Heart right ventricle (tissue), 16 donors: Measurements from ENCODE around the gene MX1. TPM values are rescaled to one million over a fixed set of nuclear protein-coding genes. Genes with fewer than 3 reads are reported as not detected.

Experiments used
- ATAC-seq, 8 donors: fragments of 200-7000 bp; cut with Tn5 transposase; one replicate each; pipeline ENCODE4 v1.9.1; 2020; ENCODE audit warnings: mild to moderate bottlenecking in 8 of 8, moderate library complexity in 8 of 8, moderate number of reproducible peaks in 1 of 8
- DNase-seq, 2 donors: peaks; one replicate each; pipeline ENCODE4 v3.0.0-alpha.2; 2020
- H3K27ac ChIP-seq, 10 donors: fragments of 200-600 bp; sonication (generic) in 2 of 10; one replicate each; pipeline versions ENCODE4 v1.5.0 to v1.8.0; 2020 to 2022; ENCODE audit warnings: mild to moderate bottlenecking in 3 of 10
- H3K27me3 ChIP-seq, 7 donors: fragments of 200-600 bp; one replicate each; pipeline ENCODE4 v1.8.0; 2021 to 2022; ENCODE audit warnings: mild to moderate bottlenecking in 2 of 7
- H3K36me3 ChIP-seq, 9 donors: fragments of 200-600 bp; sonication (generic) in 1 of 9; one replicate each; pipeline versions ENCODE4 v1.5.0 to v1.8.0; 2020 to 2022; ENCODE audit warnings: mild to moderate bottlenecking in 2 of 9
- H3K4me1 ChIP-seq, 9 donors: fragments of 200-600 bp; sonication (generic) in 1 of 9; one replicate each; pipeline versions ENCODE4 v1.5.0 to v1.8.0; 2020 to 2022; ENCODE audit warnings: mild to moderate bottlenecking in 4 of 9
- H3K4me3 ChIP-seq, 10 donors: fragments of 200-600 bp; sonication (generic) in 2 of 10; one replicate each; pipeline versions ENCODE4 v1.5.0 to v1.8.0; 2020 to 2022; ENCODE audit warnings: mild to moderate bottlenecking in 7 of 10, moderate library complexity in 2 of 10
- H3K9me3 ChIP-seq, 11 donors: fragments of 200-600 bp in 10 of 11; sonication (generic) in 2 of 11; one replicate each; pipeline versions ENCODE4 v1.5.0 to v1.8.0; 2013 to 2022; ENCODE audit warnings: mild to moderate bottlenecking in 2 of 11, control low read depth in 1 of 11, moderate library complexity in 1 of 11
- CTCF ChIP-seq, 9 donors: fragments of 200-600 bp; sonication (generic) in 2 of 9; IDR thresholded peaks; one replicate each; pipeline versions ENCODE4 v1.5.0 to v1.8.0; 2021 to 2022; ENCODE audit warnings: antibody characterized with exemption in 9 of 9, mild to moderate bottlenecking in 5 of 9, moderate library complexity in 1 of 9
- WGBS, 2 donors: extraction: QIAGEN DNeasy Blood & Tissue Kit; methylation state at CpG; one replicate each; pipeline ENCODE4 v1.1.7; 2013; ENCODE audit warnings: inconsistent platforms in 1 of 2; 5-methylcytosine and 5-hydroxymethylcytosine counted together
- intact Hi-C, 10 donors: fragments of 100-400 bp; cut with DNase I; formaldehyde crosslinking; loops; one replicate each; pipeline versions ENCODE4 v1.11.1 to v1.14.2; 2022
- polyA plus RNA-seq, 2 donors: library from polyadenylated mRNA; stranded (reverse); fragments of 200-250 nt; gene quantifications; one replicate each; pipeline ENCODE4 v1.2.3, GENCODE V29; 2013
- total RNA-seq, 10 donors: library from RNA; stranded (reverse); fragmentation: NEBNext Ultra II Directional in 3 of 10; extraction: Animal tissue kit (Norgen Biotek cat#: 25700) in 3 of 10; gene quantifications; one replicate each; pipeline versions ENCODE4 v1.2.1 to v1.2.4, GENCODE V29; 2021 to 2023
- donor health status: Arrhythmogenic right ventricular cardiomyopathy.
- donor health status: ischemic (EF 13 %, LVEDD 7.1; RV severe dilation, severe dysfunction).
- donor health status: healthy with polysubstance abuse.
- donor health status: DM: no; HTN: yes; CAD: no.
- donor health status: DM: no; HTN: no; CAD: no.
- donor health status: ischemic (EF 25% LVEDD 6.9; RV normal size, moderate dysfunction).
- donor health status: ischemic (EF 25% LVEDD 5.7; RV mildly dilated, moderate dysfunction).
- donor health status: healthy.
- donor health status: DM: yes; HTN: yes; CAD: no.
- donor health status: Ischemic cardiomyopathy.
- donor health status: ischemic (EF 35%, LVEDD 5.7; RV mildly dilated, moderate dysfunction).
- donor health status: nonischemic (EF 11% LVEDD 7.7; RV severe dilation, severe dysfunction).
- donor health status: DM: yes; HTN: yes; CAD: no.
- donor health status: PGD.
- donor health status: ischemic (EF 29% LVEDD 5.4; RV normal size, mild dysfunction).
- donor health status: nonischemic (EF 23%, LVEDD 6.1; RV moderate dilation, normal function).

MX1 gene
- total and polyA plus RNA-seq, 12 donors: 5.4 to 50.0 (median 18.1) TPM

GRCh38 chr21:41487082-41487481 lies 61.0 kb downstream of the MX1 start:
- Histone ChIP-seq H3K27me3 (peaks cover 0 to 47% (median 13%) of the 10 kb centered on the region in 7 donors), H3K4me3 (no peak overlapping the region), H3K4me1 (peaks cover 0 to 4% (median 0%) of the 10 kb centered on the region in 9 donors), H3K9me3 (no peaks in the 10 kb centered on the region), H3K36me3 (no peaks in the 10 kb centered on the region), H3K27ac (no peak overlapping the region)
- no peak for TF ChIP-seq CTCF (IDR thresholded peaks at IDR 0.05)
- intact Hi-C loops: no loop called here
- 76 to 80% methylated on average over 6 of the region's 6 CpGs for WGBS, 2 donors
- ATAC-seq (no peak), DNase-seq (no peak)

- intact Hi-C loops: no loop called here
- Histone ChIP-seq H3K9me3 (no peaks in the 10 kb centered on the region), H3K4me3 (no peak overlapping the region), H3K36me3 (no peaks in the 10 kb centered on the region), H3K27me3 (peaks cover 0 to 39% (median 14%) of the 10 kb centered on the region in 7 donors), H3K4me1 (peaks cover 0 to 4% (median 0%) of the 10 kb centered on the region in 9 donors), H3K27ac (no peak overlapping the region)
- 87 to 91% methylated on average over 14 of the region's 14 CpGs for WGBS, 2 donors
- DNase-seq (no peak), ATAC-seq (no peak)
- no peak for TF ChIP-seq CTCF (IDR thresholded peaks at IDR 0.05)
These were observed 62.0 kb downstream of the MX1 start for GRCh38 chr21:41488080-41488479.

DNA sequence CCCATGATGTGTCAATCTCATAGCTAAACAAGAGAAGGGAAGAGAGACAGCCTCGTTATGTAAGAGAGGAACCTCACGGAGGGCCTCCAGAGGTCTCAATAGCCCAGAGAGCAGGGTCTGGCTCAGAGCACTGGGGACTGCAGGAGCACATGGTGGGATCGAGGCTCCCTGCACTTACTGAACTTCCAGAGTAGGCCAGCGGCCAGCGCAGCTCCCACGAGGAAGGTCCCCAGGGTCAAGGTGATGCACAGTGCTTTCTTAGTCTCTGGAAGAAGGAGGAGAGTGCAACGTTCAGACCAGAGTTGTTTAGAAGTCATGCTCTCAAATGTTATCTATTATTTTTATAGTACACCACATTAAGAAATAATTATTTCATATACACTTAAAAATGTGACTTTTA lies 63.3 kb downstream of the MX1 start:
- H3K27ac ChIP-seq: no peak overlapping the region
- H3K4me3 ChIP-seq: no peak overlapping the region
- H3K36me3 ChIP-seq: no peaks in the 10 kb centered on the region
- H3K9me3 ChIP-seq: no peaks in the 10 kb centered on the region
- peaks cover 0 to 4% (median 0%) of the 10 kb centered on the region in 9 donors for H3K4me1 ChIP-seq
- no peak for TF ChIP-seq CTCF (IDR thresholded peaks at IDR 0.05)
- DNase-seq (no peak), ATAC-seq (no peak)
- intact Hi-C loops: no loop called here
- peaks cover 0 to 39% (median 11%) of the 10 kb centered on the region in 7 donors for H3K27me3 ChIP-seq
- 67 to 70% methylated on average over 7 of the region's 7 CpGs for WGBS, 2 donors

GRCh38 chr21:41490330-41490729 lies 64.3 kb downstream of the MX1 start:
- WGBS, 2 donors: 67 to 68% methylated on average over 4 of the region's 4 CpGs
- H3K27ac ChIP-seq: no peak overlapping the region
- no peak for DNase-seq
- ATAC-seq: no peak
- no peak overlapping the region for H3K4me3 ChIP-seq
- H3K36me3 ChIP-seq: no peaks in the 10 kb centered on the region
- H3K4me1 ChIP-seq: peaks cover 0 to 4% (median 0%) of the 10 kb centered on the region in 9 donors
- H3K27me3 ChIP-seq: peaks cover 0 to 38% (median 11%) of the 10 kb centered on the region in 7 donors
- intact Hi-C loops: no loop called here
- no peaks in the 10 kb centered on the region for H3K9me3 ChIP-seq
- no peak for TF ChIP-seq CTCF (IDR thresholded peaks at IDR 0.05)
